GM12878 (cell line): ENCODE measurements around the gene CYTIP. TPM values are rescaled to one million over a fixed set of nuclear protein-coding genes. Genes with fewer than 3 reads are reported as not detected.

Experiments used
- ATAC-seq: fragments of 200-7000 bp; cut with Tn5 transposase; 3 replicates; pipeline ENCODE4 v1.9.1; 2020; ENCODE audit warnings: mild to moderate bottlenecking, moderate library complexity
- BruUV-seq: library from RNA; stranded (reverse); fragments of 400-500 nt; replicated peaks from 2 replicates; lab custom pipeline; 2021; lab: Mats Ljungman, UMichigan
- CTCF ChIA-PET: fragments of 300-600 bp; sonication (Branson Sonifier 250); formaldehyde crosslinking; extraction: SDS; loops from one replicate; lab custom pipeline; 2021; ENCODE audit warnings: inconsistent platforms; lab: Yijun Ruan, JAX
- POLR2A ChIA-PET: fragments of 350-600 bp; formaldehyde crosslinking; extraction: SDS; loops from one replicate; lab custom pipeline; 2021; ENCODE audit warnings: inconsistent platforms; lab: Charles Lee
- RAD21 ChIA-PET: fragments of 300-600 bp; sonication (Branson Sonifier 250); formaldehyde crosslinking; loops from one replicate; lab custom pipeline; 2023; ENCODE audit warnings: antibody characterized with exemption; ENCODE audit not compliant: unreplicated experiment; lab: Charles Lee
- SMC1A ChIA-PET: fragments of 300-600 bp; sonication (Branson Sonifier 250); formaldehyde crosslinking; loops from one replicate; lab custom pipeline; 2023; ENCODE audit not compliant: unreplicated experiment, uncharacterized antibody; lab: Charles Lee
- DNase-seq: peaks from one replicate; pipeline ENCODE4 v3.0.0-alpha.2; 2011; ENCODE audit warnings: low read depth, low spot score
- FAIRE-seq: peaks from 3 replicates; lab custom pipeline; 2011; peaks lifted over from hg19 to GRCh38; lab: Jason Lieb, UNC
- H2AFZ ChIP-seq: 2 replicates; pipeline ENCODE4 v1.6.0; 2011; ENCODE audit warnings: low read depth, low read length, control low read depth; ENCODE audit not compliant: control insufficient read depth
- H3K27ac ChIP-seq: 2 replicates; pipeline ENCODE4 v1.5.1; 2011; ENCODE audit warnings: control low read depth; ENCODE audit not compliant: control insufficient read depth, insufficient read depth
- H3K27me3 ChIP-seq, 2 experiments: replicated peaks in 1 of 2; 2 replicates each; pipeline versions ENCODE4 v1.6.0 to v1.6.1; 2011; ENCODE audit warnings: low read length in 1 of 2; ENCODE audit not compliant: control insufficient read depth in 2 of 2, insufficient read depth in 2 of 2
- H3K36me3 ChIP-seq, 2 experiments: 2 replicates each; pipeline ENCODE4 v1.5.1; 2011; ENCODE audit warnings: low read length in 1 of 2; ENCODE audit not compliant: control insufficient read depth in 2 of 2, insufficient read depth in 2 of 2
- H3K4me1 ChIP-seq: 2 replicates; pipeline ENCODE4 v1.6.1; 2011; ENCODE audit warnings: mild to moderate bottlenecking, low read length, moderate library complexity, mixed read lengths; ENCODE audit not compliant: control insufficient read depth, insufficient read depth
- H3K4me2 ChIP-seq: 2 replicates; pipeline ENCODE4 v1.6.0; 2011; ENCODE audit warnings: control low read depth; ENCODE audit not compliant: control insufficient read depth, insufficient read depth
- H3K4me3 ChIP-seq: fragments of 200-600 bp; sonication (generic); 2 replicates; pipeline ENCODE4 v1.5.1; 2016
- H3K79me2 ChIP-seq: 2 replicates; pipeline ENCODE4 v1.6.0; 2011; ENCODE audit warnings: low read length; ENCODE audit not compliant: control insufficient read depth, insufficient read depth
- H3K9ac ChIP-seq: 2 replicates; pipeline ENCODE4 v1.8.0; 2011; ENCODE audit warnings: low read length, control low read depth, mixed read lengths; ENCODE audit not compliant: control insufficient read depth, insufficient read depth
- H3K9me3 ChIP-seq: replicated peaks from 3 replicates; pipeline ENCODE4 v1.5.1; 2011; ENCODE audit warnings: mild to moderate bottlenecking, low read length; ENCODE audit not compliant: control insufficient read depth, insufficient read depth
- H4K20me1 ChIP-seq: 2 replicates; pipeline ENCODE4 v1.6.0; 2011; ENCODE audit not compliant: control insufficient read depth, insufficient read depth
- ASH2L ChIP-seq: fragments of 300-600, 200-600 bp; sonication (generic); IDR thresholded peaks from 2 replicates; pipeline ENCODE4 v1.6.1; 2017; ENCODE audit warnings: low read depth, mild to moderate bottlenecking, borderline replicate concordance
- DPF2 ChIP-seq: fragments of 450-650 bp; IDR thresholded peaks from 2 replicates; pipeline ENCODE4 v1.6.1; 2017; ENCODE audit warnings: mild to moderate bottlenecking
- ELK1 ChIP-seq: IDR thresholded peaks from 2 replicates; pipeline ENCODE4 v1.6.1; 2012; ENCODE audit warnings: low read depth, low read length, improper control_type of control experiment
- ESRRA ChIP-seq: IDR thresholded peaks from 2 replicates; pipeline ENCODE4 v1.6.1; 2012; ENCODE audit warnings: mild to moderate bottlenecking, low read length, improper control_type of control experiment
- EZH2 ChIP-seq: IDR thresholded peaks from 2 replicates; pipeline ENCODE4 v1.6.1; 2012; ENCODE audit warnings: low read depth, mild to moderate bottlenecking, control low read depth, inconsistent platforms, low read length, borderline replicate concordance; ENCODE audit not compliant: control insufficient read depth
- HCFC1 ChIP-seq: fragments of 150-350 bp; IDR thresholded peaks from 2 replicates; pipeline ENCODE4 v1.6.1; 2014; ENCODE audit warnings: low read length
- HDAC6 ChIP-seq: fragments of 200-600 bp; sonication (generic); IDR thresholded peaks from one replicate; pipeline ENCODE4 v1.8.0; 2017; ENCODE audit warnings: antibody characterized with exemption; ENCODE audit not compliant: unreplicated experiment
- MXI1 ChIP-seq: fragments of 150-350 bp; IDR thresholded peaks from 2 replicates; pipeline ENCODE4 v1.6.1; 2011; ENCODE audit warnings: low read depth, mild to moderate bottlenecking, inconsistent platforms, low read length, improper control_type of control experiment
- NFIC ChIP-seq: IDR thresholded peaks from 2 replicates; pipeline ENCODE4 v1.6.1; 2012; ENCODE audit warnings: low read depth, mild to moderate bottlenecking, inconsistent platforms, low read length, moderate library complexity
- NFYA ChIP-seq: IDR thresholded peaks from 2 replicates; pipeline ENCODE4 v1.6.1; 2011; ENCODE audit warnings: low read depth, mild to moderate bottlenecking, low read length, improper control_type of control experiment, borderline replicate concordance
- NR2F1 ChIP-seq: fragments of 450-650 bp; conservative IDR thresholded peaks from 2 replicates; pipeline ENCODE4 v1.6.1; 2017; ENCODE audit warnings: mild to moderate bottlenecking
- RAD51 ChIP-seq: fragments of 450-650 bp; IDR thresholded peaks from 2 replicates; pipeline ENCODE4 v1.6.1; 2016; ENCODE audit warnings: moderate library complexity, mild to moderate bottlenecking, inconsistent platforms
- RFX5 ChIP-seq: IDR thresholded peaks from 2 replicates; pipeline ENCODE4 v1.6.1; 2011; ENCODE audit warnings: low read depth, low read length, improper control_type of control experiment
- TCF12 ChIP-seq: IDR thresholded peaks from 2 replicates; pipeline ENCODE4 v1.6.1; 2011; ENCODE audit warnings: low read depth, mild to moderate bottlenecking, low read length
- ZNF24 ChIP-seq: fragments of 450-650 bp; IDR thresholded peaks from 2 replicates; pipeline ENCODE4 v1.6.1; 2017; ENCODE audit warnings: antibody characterized with exemption, mild to moderate bottlenecking
- WGBS: methylation state at CpG from one replicate; pipeline ENCODE4 v1.1.6; 2016; ENCODE audit warnings: low lambda C conversion rate; ENCODE audit not compliant: insufficient replicate concordance, insufficient coverage; ENCODE audit errors: missing lambda C conversion rate; 5-methylcytosine and 5-hydroxymethylcytosine counted together
- in situ Hi-C: fragments of 300-500 bp; cut with MboI; formaldehyde crosslinking; loops from 9 replicates; pipeline ENCODE4 v1.14.3; 2018; ENCODE audit warnings: mixed read lengths
- intact Hi-C: fragments of 100-400 bp; cut with micrococcal nuclease; formaldehyde crosslinking; loops from one replicate; pipeline ENCODE4 v1.14.2; 2022; ENCODE audit not compliant: unreplicated experiment
- polyA plus RNA-seq, 11 experiments: library from polyadenylated mRNA; depleted of rRNA in 4 of 11; unstranded in 6 of 11; stranded (reverse) in 5 of 11; fragments of >200 nt; fragmentation: Nextera tagmentation in 4 of 11; fragmentation: Illumina TruSeq in 1 of 11; extraction: Ambion mirVana in 4 of 11; extraction: Trizol in 1 of 11; gene quantifications; 1 replicate in 1 of 11; 2 replicates in 10 of 11; pipeline versions ENCODE4 v1.2.1 to v1.2.3, GENCODE V29; 2011 to 2016; ENCODE audit warnings: inconsistent platforms in 2 of 11, missing spikeins in 2 of 11, low read depth in 1 of 11
- total RNA-seq, 4 experiments: library from RNA; depleted of rRNA in 3 of 4; stranded (reverse); fragments of >200 nt in 3 of 4; fragmentation: Illumina TruSeq in 1 of 4; extraction: Trizol in 1 of 4; gene quantifications; 2 replicates each; pipeline versions ENCODE4 v1.2.1 to v1.2.3, GENCODE V29; 2013 to 2021
- TF ChIP-seq, protein P1 (sequence below): IDR thresholded peaks from 2 replicates; pipeline ENCODE4 v1.6.1; 2012; ENCODE audit warnings: low read length, inconsistent platforms

The CYTIP gene
- total and polyA plus RNA-seq, 10 of the 15 experiments (the other 5 are each of a cell fraction or from before 2014, with no cell fraction given) = 55.1 to 178 (median 73.4) TPM

- DNase-seq (no peak), ATAC-seq (no peak), FAIRE-seq (no peak)
- H3K4me3 ChIP-seq = peak overlapping the region; percentile 90
- H3K36me3 ChIP-seq = no peaks in the 10 kb centered on the region; a peak in 1 of 4 replicates
- no peaks in the 10 kb centered on the region for H3K27me3 ChIP-seq
- H3K9me3 ChIP-seq = no peaks in the 10 kb centered on the region
- ChIA-PET SMC1A (interaction anchor here (1.3 to 2.7 kb wide), 16 partner anchors 8 to 136 kb away, joined by 3 to 52 read pairs (median 12); partner anchors contain the start of gene ERMN), CTCF (interaction anchor here (0.7 to 2.3 kb wide), 12 partner anchors 12 to 140 kb away, joined by 3 to 14 read pairs (median 6); no protein-coding TSS in a partner anchor), RAD21 (interaction anchor here (0.8 to 7.8 kb wide), 17 partner anchors 9 to 141 kb away, joined by 3 to 125 read pairs (median 12); no protein-coding TSS in a partner anchor), POLR2A (interaction anchor here (1.5 to 7.6 kb wide), 10 partner anchors 9 to 112 kb away, joined by 3 to 90 read pairs (median 12); no protein-coding TSS in a partner anchor)
- peak overlapping the region; percentile 98 for H3K27ac ChIP-seq
- intact Hi-C loops (loop anchor here (2.0 to 5.0 kb wide), 3 partner anchors 40 to 1100 kb away; no protein-coding TSS in a partner anchor), in situ Hi-C loops (no loop called here)
- peak overlapping the region; percentile 90 for H3K4me2 ChIP-seq
- 0% methylated on average over 5 of the region's 5 CpGs for WGBS
- peak overlapping the region; percentile 99 for H3K9ac ChIP-seq
- peaks cover 8% of the 10 kb centered on the region; the same call in 1 of the 2 replicates for H3K4me1 ChIP-seq
- no TSS peak for BruUV-seq
- H4K20me1 ChIP-seq = no peaks in the 10 kb centered on the region
- peaks cover 82% of the 10 kb centered on the region for H3K79me2 ChIP-seq
- H2AFZ ChIP-seq = no peak overlapping the region
- TF ChIP-seq RFX5 = no peak
- TF ChIP-seq ESRRA = no peak
- no peak for TF ChIP-seq ZNF24
- no peak for TF ChIP-seq ELK1
- TF ChIP-seq HCFC1 = no peak
- TF ChIP-seq NFYA = no peak
- no peak for TF ChIP-seq NR2F1
- TF ChIP-seq NFIC = no peak
- no peak for TF ChIP-seq DPF2
- no peak for TF ChIP-seq EZH2
- peak; percentile 37; the same call in 1 of the 2 replicates for TF ChIP-seq MXI1
- TF ChIP-seq TCF12 = no peak
- TF ChIP-seq, protein P1, sequence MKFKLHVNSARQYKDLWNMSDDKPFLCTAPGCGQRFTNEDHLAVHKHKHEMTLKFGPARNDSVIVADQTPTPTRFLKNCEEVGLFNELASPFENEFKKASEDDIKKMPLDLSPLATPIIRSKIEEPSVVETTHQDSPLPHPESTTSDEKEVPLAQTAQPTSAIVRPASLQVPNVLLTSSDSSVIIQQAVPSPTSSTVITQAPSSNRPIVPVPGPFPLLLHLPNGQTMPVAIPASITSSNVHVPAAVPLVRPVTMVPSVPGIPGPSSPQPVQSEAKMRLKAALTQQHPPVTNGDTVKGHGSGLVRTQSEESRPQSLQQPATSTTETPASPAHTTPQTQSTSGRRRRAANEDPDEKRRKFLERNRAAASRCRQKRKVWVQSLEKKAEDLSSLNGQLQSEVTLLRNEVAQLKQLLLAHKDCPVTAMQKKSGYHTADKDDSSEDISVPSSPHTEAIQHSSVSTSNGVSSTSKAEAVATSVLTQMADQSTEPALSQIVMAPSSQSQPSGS = no peak; the same call in 1 of the 2 replicates
- no peak for TF ChIP-seq ASH2L
- peak; percentile 40 for TF ChIP-seq HDAC6
- TF ChIP-seq RAD51 = no peak
These were observed 1.3 kb downstream of the CYTIP start for GRCh38 chr2:157442636-157443035.
